SK-N-MC (cell line): ENCODE measurements around the gene FLCN.

ENCODE experiments used
- EZH2 ChIP-seq: fragments of 200-600 bp; sonication (generic); IDR thresholded peaks from one replicate; pipeline ENCODE4 v1.6.1; 2017; ENCODE audit warnings: antibody characterized with exemption
- POLR2AphosphoS5 ChIP-seq: IDR thresholded peaks from 2 replicates; pipeline ENCODE4 v1.6.1; 2012; ENCODE audit warnings: mild to moderate bottlenecking, low read depth, low read length, borderline replicate concordance

GRCh38 chr17:17254036-17254435 is 17.1 kb upstream of the FLCN start:
- TF ChIP-seq EZH2: no peak
- no peak for TF ChIP-seq POLR2AphosphoS5
